GM10266 (cell line): ENCODE measurements around the gene HSPB2.

Source experiments
- DNase-seq: peaks from one replicate; pipeline ENCODE4 v3.0.0; 2012; ENCODE audit errors: extremely low spot score
- CTCF ChIP-seq: IDR thresholded peaks from 2 replicates; pipeline ENCODE4 v1.5.1; 2012; ENCODE audit warnings: mild to moderate bottlenecking, low read depth; ENCODE audit not compliant: control insufficient read depth, insufficient read depth; ENCODE audit errors: missing control alignments

HSPB2 gene

GRCh38 chr11:111939836-111940604 is 27.5 kb downstream of the HSPB2 start:
- DNase-seq = no peak
- no peak for TF ChIP-seq CTCF

- no peak for DNase-seq
- TF ChIP-seq CTCF = no peak
These were observed 29.4 kb downstream of the HSPB2 start for GRCh38 chr11:111941963-111942362.

DNA sequence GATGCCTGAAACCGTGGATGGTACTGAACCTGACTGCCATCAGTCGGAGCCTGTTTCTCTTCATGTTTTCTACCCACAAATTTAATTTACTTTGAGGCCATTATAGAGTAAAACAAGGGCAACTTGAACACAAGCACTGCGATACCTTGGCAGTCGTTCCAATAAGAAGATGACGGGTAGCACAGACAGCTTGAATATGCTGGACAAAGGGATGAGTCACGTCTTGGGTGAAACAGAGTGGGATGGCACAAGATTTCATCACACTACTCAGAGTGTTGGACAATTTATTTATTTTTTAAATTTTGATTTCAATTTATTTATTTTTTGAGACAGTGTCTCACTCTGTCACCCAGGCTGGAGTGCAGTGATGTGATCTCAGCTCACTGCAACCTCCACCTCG is 30.3 kb downstream of the HSPB2 start:
- no peak for TF ChIP-seq CTCF

GRCh38 chr11:111944139-111944538 is 31.6 kb downstream of the HSPB2 start:
- no peak for TF ChIP-seq CTCF
- DNase-seq = no peak

More for the DNA sequence above, 30.3 kb downstream of the HSPB2 start:
- DNase-seq = no peak

DNA sequence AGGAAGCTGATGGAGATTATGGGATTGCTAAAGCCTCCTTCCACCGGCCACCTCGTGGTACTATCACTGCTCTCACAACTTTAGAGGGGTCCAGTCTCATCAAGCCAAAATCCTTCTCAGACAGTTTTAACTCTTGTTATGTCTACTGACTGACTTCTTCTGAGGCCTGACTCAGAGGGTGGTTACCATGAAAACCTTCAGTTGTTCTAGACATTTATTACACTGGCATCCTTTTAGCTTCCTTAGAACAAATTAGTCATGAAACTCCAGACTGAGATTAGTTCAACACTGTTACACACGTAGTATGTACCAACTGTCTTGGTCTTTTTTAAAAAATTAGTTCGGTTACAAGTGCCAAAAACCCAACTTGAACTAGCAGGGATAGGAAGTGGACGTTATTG is 32.1 kb downstream of the HSPB2 start:
- TF ChIP-seq CTCF = no peak
- no peak for DNase-seq

DNA sequence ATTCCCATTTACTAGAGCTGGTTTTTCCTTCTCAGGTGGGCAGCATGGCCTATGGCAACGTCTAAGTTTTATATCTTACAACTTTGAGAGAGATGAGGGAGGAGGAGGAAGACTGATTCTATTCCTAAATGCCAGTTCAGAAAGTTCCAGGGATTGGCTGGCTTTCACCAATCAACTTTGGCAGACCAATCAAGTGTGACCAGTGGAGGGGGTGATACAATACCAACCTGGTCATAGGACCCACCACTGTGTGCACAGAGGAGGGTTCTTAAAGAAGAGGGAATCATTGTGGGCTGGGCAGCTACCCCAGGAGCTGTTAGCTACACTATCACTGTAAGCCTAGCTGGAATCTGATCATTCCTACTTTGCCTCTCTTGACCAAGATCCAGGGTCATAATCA is 32.7 kb downstream of the HSPB2 start:
- no peak for TF ChIP-seq CTCF
- DNase-seq = no peak

DNA sequence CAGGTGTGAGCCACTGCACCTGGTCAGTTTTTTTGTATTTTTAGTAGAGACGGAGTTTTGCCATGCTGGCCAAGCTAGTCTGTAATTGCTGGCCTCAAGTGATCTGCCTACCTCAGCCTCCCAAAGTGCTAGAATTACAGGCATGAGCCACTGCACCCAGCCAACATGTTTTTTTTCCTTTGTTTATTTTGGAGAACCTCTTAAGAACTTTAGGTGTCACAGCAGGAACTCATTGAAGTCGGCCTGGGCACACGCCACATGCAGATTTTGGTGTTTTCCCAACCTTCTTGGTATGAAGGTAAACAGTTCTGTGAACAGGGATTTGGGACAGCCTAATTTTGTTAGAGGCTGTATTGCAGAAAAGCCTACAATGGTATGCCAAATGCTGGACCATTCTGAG is 34.0 kb downstream of the HSPB2 start:
- no peak for TF ChIP-seq CTCF

More for the DNA sequence above, 34.0 kb downstream of the HSPB2 start:
- no peak for DNase-seq
